GM12891 (cell line): ENCODE results near the gene SLC2A9.

Experiments
- POLR2A ChIP-seq: IDR thresholded peaks from 2 replicates; pipeline ENCODE4 v1.6.1; 2011; ENCODE audit warnings: low read depth, low read length, control low read depth
- POLR2AphosphoS5 ChIP-seq: IDR thresholded peaks from 2 replicates; pipeline ENCODE4 v1.6.1; 2011; ENCODE audit warnings: low read depth, low read length, control low read depth
- POU2F2 ChIP-seq: IDR thresholded peaks from 2 replicates; pipeline ENCODE4 v1.6.1; 2011; ENCODE audit warnings: low read depth, mild to moderate bottlenecking, control low read depth, low read length, moderate library complexity
- SPI1 ChIP-seq: IDR thresholded peaks from 2 replicates; pipeline ENCODE4 v1.6.1; 2011; ENCODE audit warnings: low read depth, low read length, control low read depth
- TAF1 ChIP-seq: IDR thresholded peaks from 2 replicates; pipeline ENCODE4 v1.6.1; 2011; ENCODE audit warnings: low read depth, low read length, control low read depth

GRCh38 chr4:9933184-9933583 lies 88.1 kb downstream of the SLC2A9 start:
- no peak for TF ChIP-seq POLR2A
- no peak for TF ChIP-seq TAF1
- no peak for TF ChIP-seq SPI1
- no peak for TF ChIP-seq POLR2AphosphoS5
- no peak for TF ChIP-seq POU2F2
